GM23338 (cell line): ENCODE results near the gene GPA33.

Experiments
- CREB1 ChIP-seq: fragments of 250-450 bp; sonication (Bioruptor Pico); IDR thresholded peaks from 2 replicates; pipeline ENCODE4 v1.5.0; 2020; ENCODE audit warnings: low read depth, mild to moderate bottlenecking, moderate library complexity
- CTCF ChIP-seq, 2 experiments: fragments of 200-600 bp in 1 of 2; sonication (generic) in 1 of 2; conservative IDR thresholded peaks; 2 replicates each; pipeline versions ENCODE4 v1.5.1 to v1.6.1; 2016 to 2017; ENCODE audit warnings: antibody characterized with exemption in 2 of 2, low read depth in 2 of 2, mild to moderate bottlenecking in 2 of 2, moderate library complexity in 1 of 2
- ETS1 ChIP-seq: IDR thresholded peaks from 2 replicates; pipeline ENCODE4 v1.6.1; 2016; ENCODE audit warnings: antibody characterized with exemption
- EZH2 ChIP-seq: fragments of 200-600 bp; sonication (generic); IDR thresholded peaks from one replicate; pipeline ENCODE4 v1.8.0; 2017; ENCODE audit warnings: antibody characterized with exemption, mild to moderate bottlenecking, low read depth; ENCODE audit not compliant: unreplicated experiment
- EZH2phosphoT487 ChIP-seq: fragments of 200-600 bp; sonication (generic); IDR thresholded peaks from one replicate; pipeline ENCODE4 v1.8.1; 2018; ENCODE audit warnings: antibody characterized with exemption; ENCODE audit not compliant: unreplicated experiment
- JUNB ChIP-seq: IDR thresholded peaks from one replicate; pipeline ENCODE4 v1.6.1; 2016; ENCODE audit warnings: antibody characterized with exemption; ENCODE audit not compliant: unreplicated experiment
- NANOG ChIP-seq: IDR thresholded peaks from 2 replicates; pipeline ENCODE4 v1.6.1; 2016; ENCODE audit warnings: antibody characterized with exemption, borderline replicate concordance
- POLR2AphosphoS5 ChIP-seq: IDR thresholded peaks from 2 replicates; pipeline ENCODE4 v1.6.1; 2016; ENCODE audit warnings: antibody characterized with exemption, low read depth
- REST ChIP-seq: IDR thresholded peaks from one replicate; pipeline ENCODE4 v1.6.1; 2018; ENCODE audit warnings: antibody characterized with exemption; ENCODE audit not compliant: unreplicated experiment
- ZNF331 ChIP-seq: fragments of 250-450 bp; sonication (Bioruptor Pico); IDR thresholded peaks from 2 replicates; pipeline ENCODE4 v1.5.0; 2020; ENCODE audit warnings: low read depth, mild to moderate bottlenecking, moderate library complexity
- ZNF462 ChIP-seq: fragments of 250-450 bp; sonication (Bioruptor Pico); IDR thresholded peaks from 2 replicates; pipeline ENCODE4 v1.5.0; 2020; ENCODE audit warnings: mild to moderate bottlenecking, moderate library complexity

- no peak for TF ChIP-seq CTCF (conservative IDR thresholded peaks at IDR 0.05; ENCODE audit: low read depth in 2 of 2)
- TF ChIP-seq CREB1: no peak
- TF ChIP-seq EZH2: no peak
- TF ChIP-seq POLR2AphosphoS5: no peak
- TF ChIP-seq ZNF331: no peak
- TF ChIP-seq EZH2phosphoT487: no peak
- no peak for TF ChIP-seq JUNB
- no peak for TF ChIP-seq REST
- TF ChIP-seq NANOG: no peak
- no peak for TF ChIP-seq ETS1
- no peak for TF ChIP-seq ZNF462 (CRISPR knock-in tag)
These were observed 14.1 kb upstream of the GPA33 start for GRCh38 chr1:167104256-167104633.
